ENCODE measurements around the gene NTRK2.

Gene NTRK2

DNA sequence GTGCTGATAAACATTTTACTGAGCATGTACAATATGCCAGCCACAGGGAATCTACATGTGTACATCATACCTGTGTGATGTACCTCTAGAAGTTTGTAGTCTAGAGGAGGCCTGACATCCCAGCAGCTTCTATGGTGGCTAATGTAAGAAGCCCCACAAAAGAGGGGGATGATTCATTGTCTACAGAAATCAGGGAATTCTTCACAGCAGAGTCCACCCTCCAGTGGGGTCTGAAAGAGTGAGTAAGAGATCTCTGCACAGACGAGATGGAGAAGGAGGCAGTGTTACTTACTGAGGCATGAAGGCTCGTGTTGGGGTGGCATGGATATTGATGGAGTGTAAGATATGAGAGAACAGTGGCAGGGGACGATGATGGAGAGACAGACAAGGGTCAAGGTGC lies 103.0 kb downstream of the NTRK2 start:
- H3K4me3 ChIP-seq (ENCODE audit: low read depth, low read length): no peak overlapping the region
- no peak for DNase-seq (ENCODE audit: low read depth)

DNA sequence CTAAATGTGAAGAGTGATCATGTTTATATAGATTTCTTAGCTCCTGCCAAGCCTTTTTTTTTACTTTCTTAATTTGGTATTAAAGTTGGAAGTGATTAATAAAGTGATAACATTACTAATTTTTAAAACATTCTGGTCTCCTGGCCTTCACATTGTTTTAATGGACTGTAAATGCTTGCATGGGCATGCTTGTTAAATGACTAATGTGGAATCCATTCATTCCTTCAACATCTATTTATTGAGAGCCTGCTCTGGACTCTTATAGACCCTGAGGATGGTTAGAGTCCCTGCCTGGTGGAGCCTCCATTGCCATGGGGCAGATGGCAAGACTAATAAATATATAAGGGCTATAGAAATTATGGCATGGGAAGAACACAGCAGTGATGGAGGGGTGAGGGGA lies 103.5 kb downstream of the NTRK2 start:
- H3K4me3 ChIP-seq (ENCODE audit: low read depth, low read length): no peak overlapping the region
- DNase-seq (ENCODE audit: low read depth): no peak

DNA sequence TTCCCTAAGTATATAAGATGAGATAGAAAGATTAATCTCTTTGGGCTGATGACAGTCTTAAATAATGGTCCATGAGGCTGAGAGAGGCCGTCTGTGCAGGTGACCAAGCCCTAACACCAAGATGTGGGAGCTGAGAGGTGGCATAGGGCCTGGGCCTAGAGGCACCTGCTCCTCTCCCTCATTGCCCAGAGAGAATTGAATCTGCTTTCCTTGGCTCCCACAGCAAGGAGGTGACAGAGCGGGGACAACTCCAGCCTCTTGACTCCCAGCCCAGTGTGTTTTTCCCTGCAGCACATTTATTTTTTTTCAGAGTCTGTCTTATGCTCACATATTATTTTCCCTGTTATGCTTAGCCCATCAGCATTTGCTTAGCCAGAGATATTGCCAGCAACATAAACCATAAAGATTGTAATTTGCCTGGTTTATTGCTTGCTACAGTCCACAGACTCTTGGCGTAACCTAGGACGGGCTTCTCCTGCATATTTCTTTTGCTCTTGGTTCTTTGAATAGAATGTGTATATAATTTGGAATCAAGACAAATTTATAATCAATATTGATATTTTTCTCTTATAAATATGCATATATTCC lies 105.6 kb downstream of the NTRK2 start:
- no peak for DNase-seq (ENCODE audit: low read depth)
- H3K4me3 ChIP-seq (ENCODE audit: low read depth, low read length): no peak overlapping the region

DNA sequence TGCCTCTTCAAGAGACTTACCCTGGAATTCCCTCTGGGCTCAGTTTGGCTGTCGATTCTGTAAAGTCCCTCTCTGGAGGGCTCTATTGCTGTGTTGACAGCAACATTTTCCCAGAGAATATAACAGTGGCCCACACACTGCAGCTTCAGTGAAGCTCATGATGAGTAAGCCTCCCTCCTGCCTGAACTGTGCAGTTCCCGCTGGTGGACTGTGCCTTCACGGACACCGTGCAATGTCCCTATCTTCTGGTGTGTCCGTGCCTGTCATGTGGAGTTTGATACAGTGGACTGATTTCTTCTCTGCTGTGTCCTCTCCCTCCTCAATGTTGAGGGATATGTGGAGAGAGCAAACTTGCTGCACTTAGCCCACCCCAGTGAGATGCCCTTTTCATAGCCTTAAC lies 109.0 kb downstream of the NTRK2 start:
- no peak for DNase-seq (ENCODE audit: low read depth)
- no peak overlapping the region for H3K4me3 ChIP-seq (ENCODE audit: low read depth, low read length)

DNA sequence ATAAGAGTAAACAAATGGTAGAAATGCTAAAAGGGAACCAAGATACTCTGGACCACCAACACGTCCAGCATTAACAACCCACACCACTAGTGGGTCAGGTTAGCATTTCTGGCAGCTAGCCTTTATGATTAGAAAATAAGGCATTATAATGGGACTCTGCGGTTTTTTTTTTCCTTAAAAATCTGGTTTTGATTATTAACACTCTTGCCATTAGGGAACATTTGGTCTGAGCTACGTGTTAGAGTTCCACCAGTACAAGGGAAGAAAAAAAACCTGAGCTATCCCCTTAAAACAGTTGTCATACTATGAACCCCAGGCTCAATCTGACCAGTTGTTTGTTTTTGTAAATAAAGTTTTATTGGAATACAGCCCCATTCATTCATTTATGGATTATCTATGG lies 110.4 kb downstream of the NTRK2 start:
- no peak for DNase-seq (ENCODE audit: low read depth)
- H3K4me3 ChIP-seq (ENCODE audit: low read depth, low read length): no peak overlapping the region

DNA sequence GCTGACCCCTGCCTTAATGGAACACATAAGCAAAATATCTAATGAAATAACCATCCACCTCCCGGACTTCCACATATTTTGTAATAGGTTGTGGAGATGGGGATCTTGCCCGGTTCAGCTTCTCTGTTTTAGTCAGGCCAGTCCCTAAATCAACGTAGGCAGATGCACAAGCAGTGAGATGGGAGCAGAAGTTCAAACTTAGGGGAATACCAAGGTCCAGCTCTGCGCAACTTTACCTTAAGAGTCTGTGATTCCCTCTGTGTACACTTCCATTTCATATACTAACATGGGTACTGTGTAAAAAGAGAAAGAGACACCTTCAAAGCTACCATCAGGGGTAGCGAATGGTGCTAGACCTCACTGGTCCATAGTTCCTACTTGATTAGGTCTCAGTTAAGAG lies 110.9 kb downstream of the NTRK2 start:
- DNase-seq (ENCODE audit: low read depth): no peak

DNA sequence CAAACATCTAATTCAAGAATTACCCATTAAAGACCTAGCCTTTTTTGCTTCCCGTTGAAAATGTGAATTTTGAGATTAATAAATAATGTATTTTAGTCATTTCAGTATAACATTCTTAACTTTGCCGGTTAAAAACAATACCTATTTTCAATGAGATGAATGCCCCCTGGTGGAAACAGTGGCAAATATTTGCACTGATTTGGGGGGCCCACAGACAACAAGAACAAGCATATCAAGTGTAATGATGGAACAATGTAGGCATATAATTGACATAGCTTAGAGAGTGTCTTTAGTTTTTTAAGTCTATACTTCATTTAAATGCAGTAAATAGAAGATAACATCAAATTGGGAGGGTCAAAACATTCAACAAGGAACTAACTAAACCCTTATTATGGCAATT lies 111.9 kb downstream of the NTRK2 start:
- H3K4me3 ChIP-seq (ENCODE audit: low read depth, low read length): no peak overlapping the region
- no peak for DNase-seq (ENCODE audit: low read depth)

More for the DNA sequence above, 110.9 kb downstream of the NTRK2 start:
- H3K4me3 ChIP-seq (ENCODE audit: low read depth, low read length): no peak overlapping the region

DNA sequence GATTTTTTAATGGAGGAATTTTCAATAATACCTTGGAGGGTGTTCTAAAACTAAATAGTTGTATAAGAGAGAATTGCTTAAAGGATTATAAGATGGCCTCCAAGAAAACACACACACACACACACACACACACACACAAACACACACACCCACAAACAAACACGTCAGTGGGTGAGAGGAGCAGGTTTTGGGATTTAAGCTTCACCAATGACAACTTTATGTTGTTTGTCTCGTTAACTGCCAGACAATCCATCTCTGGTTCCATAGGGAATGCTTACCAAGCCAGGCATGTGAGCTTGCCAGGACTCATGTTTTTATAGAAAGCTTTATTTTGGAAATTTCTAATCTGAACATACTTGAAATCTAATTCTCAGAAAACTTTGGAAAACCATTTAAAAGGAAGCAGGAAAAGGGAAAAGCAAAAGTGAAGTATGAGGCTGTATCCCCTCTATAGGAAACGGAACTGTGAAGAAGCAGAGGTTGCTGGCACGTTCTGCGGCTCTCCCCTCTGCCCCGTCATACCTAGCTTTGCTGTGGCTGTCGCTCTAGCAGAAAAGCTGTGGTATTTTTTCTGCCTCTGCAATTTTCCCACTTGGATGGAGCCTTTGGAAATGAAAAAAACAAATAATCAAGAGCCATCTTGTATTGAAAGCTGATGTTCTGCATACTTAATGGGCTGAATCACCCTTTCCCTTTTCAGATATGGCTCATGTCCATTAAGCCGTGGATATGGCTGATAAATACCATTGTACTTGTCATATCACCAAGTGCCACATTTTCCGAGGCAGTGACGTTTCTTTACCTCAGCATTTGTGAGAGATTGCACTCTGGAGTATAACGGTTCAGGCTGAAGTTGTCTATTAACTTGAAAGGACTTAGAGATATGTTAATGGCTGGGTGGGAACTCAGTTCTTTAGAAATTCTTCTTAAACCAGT lies 112.7 kb downstream of the NTRK2 start:
- H3K4me3 ChIP-seq (ENCODE audit: low read depth, low read length): no peak overlapping the region
- DNase-seq (ENCODE audit: low read depth): no peak

DNA sequence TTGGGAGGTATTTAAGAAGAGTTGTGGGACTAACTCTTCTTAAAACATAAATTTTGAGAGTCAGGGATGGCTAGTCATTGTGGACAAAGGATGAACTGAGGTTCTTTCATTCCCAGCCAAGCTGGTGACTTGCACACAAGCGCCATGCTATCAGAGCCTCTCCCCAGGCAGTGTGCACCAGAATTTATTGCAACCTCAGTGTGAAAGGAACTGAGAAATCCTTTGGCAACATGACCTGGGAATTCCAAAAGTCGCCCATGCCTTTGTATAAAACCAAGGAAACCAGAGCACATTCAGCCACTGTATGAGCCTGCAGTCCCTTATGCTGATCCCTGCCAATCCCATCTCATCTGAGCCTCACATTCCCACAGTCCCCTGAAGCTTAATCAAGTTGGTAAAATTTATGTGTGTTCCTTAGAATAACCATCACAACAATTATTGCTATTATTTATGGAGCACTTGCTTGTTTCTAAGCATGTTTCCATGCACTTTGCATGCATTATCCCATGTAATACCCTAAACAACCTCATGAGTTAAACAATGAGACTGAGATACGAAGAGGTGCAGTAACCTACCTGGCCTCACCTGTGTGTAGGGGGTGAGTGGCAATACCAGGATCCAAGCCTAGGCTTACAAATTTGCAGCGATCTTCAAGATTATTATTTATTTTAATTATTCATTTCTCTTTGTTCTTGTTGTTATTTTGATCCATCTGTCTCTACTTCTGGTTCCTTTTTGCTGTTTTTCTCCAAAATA lies 116.4 kb downstream of the NTRK2 start:
- no peak for DNase-seq (ENCODE audit: low read depth)
- no peak overlapping the region for H3K4me3 ChIP-seq (ENCODE audit: low read depth, low read length)

DNA sequence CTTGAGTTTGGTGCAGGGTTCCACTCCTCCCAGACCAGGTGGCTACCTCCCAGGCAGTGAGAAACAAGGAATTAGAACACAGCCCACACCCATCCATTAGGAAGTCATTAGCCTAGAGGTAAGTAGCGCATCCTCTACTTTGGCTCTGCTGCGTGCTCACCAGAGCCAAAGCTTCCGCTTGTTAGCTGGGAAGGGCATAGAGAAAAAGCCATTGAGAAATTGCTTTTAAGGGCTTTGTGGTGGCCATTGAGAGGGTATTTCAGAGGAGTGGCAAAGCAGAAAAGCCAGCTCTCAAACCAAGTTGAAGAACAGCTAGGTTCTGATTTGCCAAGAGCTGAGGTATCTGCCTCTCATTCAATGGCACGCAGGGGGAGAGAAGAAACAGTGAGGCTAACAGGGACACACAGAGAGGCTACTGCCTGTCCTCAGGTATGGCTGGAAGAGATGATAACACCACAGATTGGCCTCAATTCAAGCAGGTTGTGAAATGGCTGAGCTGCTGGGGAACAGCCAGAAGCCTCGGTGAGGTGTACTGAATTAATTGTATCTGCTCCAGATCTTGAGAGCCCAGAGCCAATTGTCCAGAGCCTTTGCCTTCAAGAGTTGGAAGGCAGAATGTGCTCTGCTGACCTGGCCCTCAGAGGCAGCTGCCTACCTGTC lies 119.4 kb downstream of the NTRK2 start:
- no peak overlapping the region for H3K4me3 ChIP-seq (ENCODE audit: low read depth, low read length)
- no peak for DNase-seq (ENCODE audit: low read depth)

DNA sequence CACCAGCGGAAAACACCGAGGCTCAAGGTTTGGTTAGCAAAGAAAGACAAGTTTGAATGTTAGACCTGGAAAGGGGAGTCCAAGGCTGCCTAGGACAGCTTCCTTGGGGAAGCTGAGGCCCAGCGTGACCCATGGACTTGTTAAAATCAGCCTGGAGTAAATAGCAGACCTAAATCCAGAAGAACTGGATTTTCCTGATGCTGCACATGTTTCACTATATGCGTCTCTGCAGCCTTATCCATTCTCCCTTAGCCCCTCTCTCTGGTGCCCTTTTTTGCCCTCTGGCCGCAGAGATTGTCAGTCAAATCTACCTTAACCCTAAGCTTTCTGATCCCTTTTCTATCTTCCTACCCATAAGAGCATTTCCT lies 119.9 kb downstream of the NTRK2 start:
- DNase-seq (ENCODE audit: low read depth): no peak
- no peak overlapping the region for H3K4me3 ChIP-seq (ENCODE audit: low read depth, low read length)

DNA sequence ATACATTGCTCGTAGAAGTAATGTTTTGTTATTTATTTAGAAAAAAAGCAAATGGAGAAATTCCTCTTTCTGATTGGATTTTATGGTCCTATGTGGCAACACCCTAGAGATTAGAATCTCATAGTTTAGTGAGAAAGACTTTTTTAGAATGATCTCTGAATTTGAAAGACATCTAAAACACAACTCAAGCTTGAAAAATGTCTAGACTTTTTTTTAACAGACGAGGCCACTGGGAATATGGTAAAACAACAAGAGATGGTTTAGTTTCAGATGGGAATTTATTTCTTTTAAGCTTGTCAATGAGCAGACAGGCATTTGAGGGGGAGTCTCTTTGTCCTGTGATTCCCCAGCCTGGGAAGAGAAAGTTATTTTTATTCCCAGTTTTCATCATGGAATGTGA lies 122.1 kb downstream of the NTRK2 start:
- DNase-seq (ENCODE audit: low read depth): no peak
- no peak overlapping the region for H3K4me3 ChIP-seq (ENCODE audit: low read depth, low read length)

DNA sequence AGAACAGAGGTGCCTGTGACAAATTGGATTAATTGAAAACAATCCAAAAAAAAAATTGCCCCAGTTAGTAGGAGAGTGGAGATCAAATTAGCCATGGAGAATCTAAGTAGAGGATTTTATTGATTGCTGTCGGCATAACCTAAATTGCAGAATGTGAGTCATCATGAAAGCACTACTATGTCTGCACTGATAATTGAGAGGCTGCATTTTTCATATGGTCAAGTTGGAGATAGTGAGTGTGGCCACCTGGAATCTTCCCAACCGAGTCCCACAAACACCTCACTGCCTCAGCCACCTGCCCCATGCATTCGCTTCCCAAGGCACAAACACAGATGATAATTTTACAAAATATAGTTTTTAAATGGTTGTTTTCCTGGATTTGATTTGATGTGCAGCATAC lies 123.7 kb downstream of the NTRK2 start:
- no peak overlapping the region for H3K4me3 ChIP-seq (ENCODE audit: low read depth, low read length)

DNA sequence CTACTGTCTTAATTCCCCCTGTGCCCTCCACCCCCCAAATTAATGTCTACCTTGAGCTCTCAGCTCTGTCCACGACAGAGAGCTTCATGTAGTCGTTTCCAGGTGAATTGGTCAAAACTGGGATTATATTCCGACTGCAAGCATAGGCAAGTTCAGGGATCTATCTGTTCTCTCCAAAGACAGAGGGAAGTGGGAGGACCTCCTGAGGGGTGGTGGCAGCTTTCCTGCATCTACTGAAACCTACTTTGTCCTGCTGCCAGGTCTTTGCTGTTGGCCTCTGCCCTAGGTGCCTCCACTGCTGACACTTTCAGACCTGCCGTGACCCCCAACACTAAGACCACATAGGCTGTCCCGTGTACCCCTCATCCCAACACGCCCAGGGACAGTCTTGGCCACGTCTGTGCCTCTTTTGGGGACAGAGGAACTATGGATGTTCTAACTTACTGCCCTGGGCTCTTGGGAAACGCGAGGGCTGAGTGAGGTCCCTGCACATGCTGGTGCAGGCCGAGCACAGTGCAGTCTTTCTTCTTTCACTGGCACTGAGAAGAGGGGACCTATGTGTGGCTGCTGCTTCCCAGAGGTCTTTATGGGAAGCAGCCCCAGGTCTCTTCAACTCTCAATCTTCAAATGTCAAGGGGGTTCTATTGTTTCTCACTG lies 125.6 kb downstream of the NTRK2 start:
- DNase-seq (ENCODE audit: low read depth): no peak

More for the DNA sequence above, 123.7 kb downstream of the NTRK2 start:
- DNase-seq (ENCODE audit: low read depth): no peak

DNA sequence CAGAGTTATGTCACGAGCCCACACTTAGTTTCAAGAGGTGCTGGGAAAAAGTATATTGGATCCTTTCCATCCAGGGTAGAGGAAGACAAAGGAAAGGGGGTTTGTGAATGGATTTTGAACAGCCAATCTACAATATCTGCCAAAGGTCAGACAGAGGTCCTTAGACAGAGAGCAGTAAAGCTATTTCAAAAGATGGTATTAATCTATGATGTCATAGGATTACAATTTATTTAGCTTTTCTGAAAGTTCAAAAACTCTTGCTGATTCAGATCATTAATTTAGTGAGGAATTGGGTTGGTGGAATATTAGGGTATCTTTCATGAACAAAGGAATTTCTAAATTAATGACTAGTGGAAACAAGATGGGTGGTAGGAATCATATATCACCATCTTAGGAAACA lies 126.9 kb downstream of the NTRK2 start:
- H3K4me3 ChIP-seq (ENCODE audit: low read depth, low read length): no peak overlapping the region
- no peak for DNase-seq (ENCODE audit: low read depth)

More for the DNA sequence above, 125.6 kb downstream of the NTRK2 start:
- H3K4me3 ChIP-seq (ENCODE audit: low read depth, low read length): no peak overlapping the region

DNA sequence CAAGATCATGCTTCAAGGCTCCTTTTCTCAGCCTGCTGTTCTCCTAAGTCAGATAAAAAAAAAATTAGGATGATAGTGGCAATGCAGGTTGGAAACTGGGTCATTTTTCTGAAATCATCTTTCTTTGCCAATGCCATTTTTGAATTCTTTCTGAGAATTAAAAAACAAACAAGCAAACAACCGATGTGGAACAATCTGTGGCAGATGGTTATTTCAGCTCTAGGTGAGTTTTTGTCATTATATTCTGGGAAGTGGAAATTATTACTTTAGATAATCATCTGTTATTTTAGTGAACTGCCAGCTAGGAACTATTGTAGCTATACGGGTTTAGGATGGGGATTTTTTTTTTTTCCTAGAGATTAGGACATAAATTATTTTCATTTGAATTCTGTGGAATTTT lies 129.7 kb downstream of the NTRK2 start:
- H3K4me3 ChIP-seq (ENCODE audit: low read depth, low read length): no peak overlapping the region
- no peak for DNase-seq (ENCODE audit: low read depth)

DNA sequence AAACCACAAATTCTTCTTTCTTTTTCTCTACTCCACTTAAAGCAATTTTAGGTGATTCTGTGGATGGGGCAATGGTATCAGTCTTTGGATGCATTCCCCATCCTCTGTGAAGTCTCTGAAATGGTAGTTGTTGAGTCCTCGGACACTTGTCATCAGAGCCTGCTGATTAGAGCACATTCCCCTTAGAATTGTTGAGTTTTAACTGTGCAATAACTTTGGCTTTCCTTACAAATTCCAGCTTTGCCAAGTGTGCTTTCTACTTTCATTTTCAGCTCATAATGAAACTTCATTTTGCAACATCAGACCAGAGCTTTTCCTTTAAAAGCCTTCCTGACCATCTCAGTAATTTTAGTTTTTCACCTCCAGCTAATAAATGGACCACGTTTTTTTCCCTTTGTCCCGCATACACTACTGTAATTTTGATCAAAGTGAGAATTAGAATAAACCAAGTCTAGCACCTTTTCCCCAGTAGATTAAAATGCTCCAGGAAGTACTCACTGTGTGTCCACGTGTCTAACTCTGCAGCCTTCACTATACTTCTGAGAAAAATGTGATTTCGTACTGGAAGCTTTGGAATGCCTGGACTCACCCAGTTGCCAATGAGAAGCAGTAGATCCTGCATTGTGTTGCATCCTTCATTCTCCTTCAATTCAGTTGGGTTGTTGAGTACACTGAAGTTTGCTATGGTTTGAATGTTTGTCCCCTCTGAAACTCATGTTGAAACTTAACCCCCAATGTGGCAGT lies 135.6 kb downstream of the NTRK2 start:
- no peak overlapping the region for H3K4me3 ChIP-seq (ENCODE audit: low read depth, low read length)
- no peak for DNase-seq (ENCODE audit: low read depth)

DNA sequence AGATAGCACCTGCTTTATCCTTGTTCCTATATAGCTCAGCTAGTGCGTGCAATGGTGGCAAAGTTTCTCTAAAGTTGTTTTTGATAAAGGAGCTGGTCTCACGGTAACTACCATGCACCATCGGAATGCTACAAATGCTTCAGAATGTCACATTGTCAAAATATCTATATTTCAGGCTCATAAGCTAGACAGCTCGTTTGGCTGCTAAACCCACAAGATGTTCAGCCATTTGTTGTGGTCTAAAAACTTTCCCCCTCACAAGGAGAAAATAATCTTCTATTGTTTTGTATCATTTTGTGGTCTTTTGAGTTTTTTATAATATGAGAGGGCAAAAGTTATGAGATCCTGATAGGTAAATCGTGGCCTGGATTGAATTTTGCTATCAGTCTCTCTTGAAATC lies 137.9 kb downstream of the NTRK2 start:
- no peak for DNase-seq (ENCODE audit: low read depth)
- H3K4me3 ChIP-seq (ENCODE audit: low read depth, low read length): no peak overlapping the region

DNA sequence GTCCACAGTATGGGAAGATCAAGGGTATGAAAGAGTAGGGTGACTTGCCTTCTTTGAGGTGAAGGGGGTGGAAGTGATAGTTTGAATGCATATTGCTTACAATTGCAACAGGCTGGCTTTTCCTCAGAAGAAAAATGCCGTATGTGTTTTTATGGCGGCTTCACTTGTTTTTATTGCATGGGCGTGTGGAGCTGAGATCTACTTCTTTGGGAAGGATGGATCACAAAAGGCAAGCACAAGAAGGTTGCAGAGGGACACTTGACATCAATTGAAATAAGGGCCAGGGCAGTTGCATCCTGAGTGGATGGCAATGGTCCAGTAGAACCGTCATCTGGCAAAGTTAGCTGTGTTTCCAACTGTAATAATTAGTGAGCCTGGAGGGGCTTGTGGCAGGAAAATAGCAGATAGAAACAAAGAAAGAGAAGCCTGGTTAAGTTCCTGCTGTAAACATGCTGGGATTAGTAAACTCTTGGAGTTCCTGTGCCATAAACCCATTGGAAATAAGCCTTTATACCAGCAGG lies 138.4 kb downstream of the NTRK2 start:
- DNase-seq (ENCODE audit: low read depth): no peak

More for the DNA sequence above, 138.4 kb downstream of the NTRK2 start:
- H3K4me3 ChIP-seq (ENCODE audit: low read depth, low read length): no peak overlapping the region
